Stimulated activated CD4-positive, alpha-beta T cell treated with anti-CD3 and anti-CD28 coated beads, Interleukin-1b, Interleukin-23, amount 100 ng/mL, for 4 hours (primary cell): Measurements from ENCODE around the gene PRKN.

ENCODE experiments used
- DNase-seq, 2 donors: peaks; one replicate each; pipeline ENCODE4 v3.0.0-alpha.2; 2020; ENCODE audit warnings: low read depth in 2 of 2

The PRKN gene

DNA sequence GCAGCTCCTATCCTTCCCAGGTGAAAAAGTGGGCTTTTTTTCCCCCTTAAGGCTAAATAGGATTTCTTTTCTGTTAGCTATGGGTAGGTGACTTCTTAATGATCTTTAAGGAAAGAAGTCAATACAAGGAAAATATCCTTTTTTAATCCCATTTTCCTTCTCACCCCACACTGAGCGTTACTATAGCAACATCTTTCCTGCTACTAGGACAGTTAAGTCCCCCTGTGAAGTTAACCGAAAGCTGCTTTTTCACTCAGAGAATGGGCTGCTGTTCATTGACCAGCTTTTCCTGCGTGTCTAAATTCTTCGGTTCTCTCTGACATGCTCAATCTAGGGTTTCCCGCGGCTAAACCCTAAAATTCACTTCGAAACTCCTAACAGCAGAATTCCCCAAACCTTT is 1280.6 kb downstream of the PRKN start:
- DNase-seq: no peak

DNA sequence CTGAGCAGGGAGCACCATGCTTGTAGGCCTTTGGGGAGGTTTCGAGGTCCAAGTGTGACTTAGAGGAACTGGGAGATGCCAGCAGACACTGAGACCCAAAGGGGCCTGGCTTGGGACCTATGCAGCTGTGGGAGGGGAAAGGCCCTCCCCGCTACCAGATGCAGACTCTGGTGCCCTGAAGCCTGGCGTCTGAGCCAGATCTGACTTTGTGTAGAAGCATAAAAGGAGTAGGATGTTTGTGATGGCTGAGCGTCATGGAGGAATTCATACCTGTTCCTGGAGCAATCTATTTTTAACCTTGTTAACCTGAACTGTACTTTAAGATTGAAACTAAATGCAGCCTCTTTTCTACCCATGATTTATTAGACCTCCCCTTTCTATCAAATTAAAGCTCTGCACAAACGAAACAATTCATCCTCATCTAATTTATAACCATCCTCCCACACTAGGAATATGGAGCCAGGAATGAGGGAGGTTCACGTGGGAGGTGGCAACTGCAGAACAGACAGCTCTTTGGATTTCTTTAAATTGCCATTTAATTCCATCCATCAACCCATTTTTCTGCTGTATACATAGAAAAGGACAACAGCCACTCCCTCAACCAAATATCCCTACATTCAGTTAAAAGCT is 1281.2 kb downstream of the PRKN start:
- no peak for DNase-seq

DNA sequence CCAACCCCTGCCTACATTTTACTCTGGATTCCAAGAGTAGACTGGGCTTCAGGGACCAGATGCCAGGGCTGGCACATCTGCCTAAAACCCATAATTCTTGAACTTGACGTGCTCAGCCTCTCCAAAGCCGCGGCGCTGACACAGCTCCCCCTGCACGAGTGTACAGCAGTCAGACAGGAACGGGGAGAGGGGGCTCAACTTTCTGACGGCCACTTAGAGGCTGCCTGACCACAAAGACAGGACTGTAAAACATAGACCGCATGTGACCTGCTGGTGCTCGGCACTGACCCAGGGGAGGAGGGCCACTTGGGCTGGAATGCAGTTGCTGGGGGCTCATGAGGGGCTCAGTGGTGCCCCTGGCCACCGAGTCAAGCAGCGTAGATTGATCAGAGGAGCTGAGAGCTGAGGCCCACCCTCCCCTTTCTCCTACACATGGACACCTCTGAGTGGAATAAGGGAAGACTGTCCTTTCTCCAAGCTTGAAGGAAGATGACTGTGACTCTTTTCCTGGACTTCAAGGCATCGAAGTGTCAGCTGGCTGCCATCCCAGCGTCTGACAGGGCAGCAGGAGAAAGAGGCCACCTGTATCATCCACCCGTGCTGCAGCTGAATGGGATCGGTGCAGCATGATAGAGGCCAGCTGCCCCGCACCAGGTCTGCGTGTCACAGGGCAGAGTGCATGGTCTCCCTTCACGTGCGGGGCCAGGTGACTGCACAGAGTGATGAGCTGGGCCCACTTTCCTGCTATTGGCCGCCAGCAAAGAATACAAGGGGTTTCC is 1282.4 kb downstream of the PRKN start:
- DNase-seq: no peak

DNA sequence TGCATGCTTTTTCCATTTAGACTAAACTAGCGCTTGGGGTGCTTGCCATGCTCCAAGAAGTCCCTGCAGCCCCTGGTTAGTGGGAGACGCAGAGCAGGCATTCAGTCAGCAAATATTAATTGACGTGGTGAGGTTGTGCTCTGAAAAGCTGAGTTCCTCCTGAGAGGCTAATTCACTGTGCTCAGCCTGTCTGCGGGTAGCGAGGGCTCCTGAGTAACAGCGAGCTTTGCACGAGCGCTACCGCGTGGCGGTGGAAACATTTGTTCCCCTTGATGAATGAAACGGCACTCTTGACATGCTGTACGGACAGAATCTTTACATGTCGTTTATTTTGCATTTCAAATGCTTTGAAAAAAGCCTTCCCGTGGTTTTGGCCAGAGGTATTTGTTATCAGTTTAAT is 1283.1 kb downstream of the PRKN start:
- DNase-seq: no peak

DNA sequence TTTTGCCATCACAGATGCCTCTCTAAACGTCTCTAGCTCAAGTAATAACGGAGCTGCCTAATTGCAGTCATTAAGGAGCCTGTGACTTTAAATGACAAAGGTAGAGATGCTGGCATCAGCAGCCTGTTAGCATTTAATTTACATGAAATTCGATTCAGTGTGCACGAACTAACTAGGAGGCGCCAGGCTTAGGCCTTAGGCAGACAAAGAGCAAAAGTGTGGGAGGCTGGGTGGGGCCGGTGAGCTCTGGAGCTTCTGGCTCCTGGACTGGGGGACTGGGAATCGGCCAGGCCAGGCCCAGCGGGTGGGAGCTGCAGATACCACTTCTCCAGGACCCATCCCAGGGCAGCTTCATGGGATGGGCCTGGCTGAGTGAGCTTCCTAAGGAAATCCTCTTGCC is 1283.7 kb downstream of the PRKN start:
- DNase-seq: no peak

DNA sequence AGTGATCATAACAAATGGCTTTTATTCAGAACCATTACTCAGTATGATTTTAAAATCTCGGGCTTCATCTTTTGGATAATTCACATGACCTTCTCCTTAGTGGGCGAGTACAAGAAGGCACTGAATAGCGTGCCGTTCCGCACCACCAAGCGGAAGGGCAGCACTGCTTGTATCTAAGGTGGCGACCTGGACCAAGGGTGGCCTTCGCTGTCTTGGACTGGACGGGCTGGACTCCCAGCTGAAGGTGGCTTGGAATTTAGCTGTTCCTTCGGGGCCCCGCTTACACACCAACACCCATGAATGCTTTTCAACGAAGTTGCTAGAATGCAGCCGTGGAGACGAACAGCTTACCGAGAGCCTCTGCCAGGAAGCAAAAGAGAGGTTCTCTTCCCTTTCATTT is 1285.1 kb downstream of the PRKN start:
- no peak for DNase-seq

DNA sequence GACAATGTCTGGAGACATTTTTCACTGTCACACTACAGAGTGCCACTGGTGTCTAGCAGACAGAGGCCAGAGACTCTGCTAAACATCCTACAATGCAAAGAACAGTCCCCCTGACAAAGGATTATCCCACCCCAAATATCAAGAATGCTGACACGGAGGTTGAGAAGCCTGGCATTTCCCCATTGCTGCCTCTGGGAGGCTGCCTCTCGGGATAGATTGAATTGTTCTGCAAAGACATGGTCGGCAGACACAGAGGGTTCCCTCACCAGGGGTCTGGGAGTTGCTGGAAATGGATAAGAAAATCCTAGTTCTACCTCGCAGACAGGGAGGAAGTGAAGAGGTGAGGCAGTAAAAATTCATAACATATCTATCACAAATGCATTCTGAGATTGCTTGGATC is 1287.3 kb downstream of the PRKN start:
- no peak for DNase-seq

DNA sequence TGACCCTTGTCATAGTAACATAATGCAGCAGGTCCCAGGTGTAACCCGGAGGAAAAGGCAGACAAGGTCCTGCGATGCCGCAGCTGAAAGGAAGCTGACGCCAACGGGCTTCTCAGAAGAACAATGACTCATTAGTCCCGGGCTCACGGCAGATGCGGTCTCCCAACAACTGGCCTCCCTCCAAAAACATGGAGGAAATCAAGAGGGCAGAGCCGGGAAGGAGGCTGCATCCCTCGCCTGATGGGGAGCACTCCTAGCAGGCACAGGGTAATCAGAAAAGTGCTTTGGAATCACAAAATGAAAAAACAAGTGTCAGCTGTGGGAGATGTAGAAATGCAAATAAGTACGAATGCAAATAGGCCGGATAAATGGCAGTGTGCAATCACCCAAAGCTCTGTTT is 1288.5 kb downstream of the PRKN start:
- DNase-seq: no peak

DNA sequence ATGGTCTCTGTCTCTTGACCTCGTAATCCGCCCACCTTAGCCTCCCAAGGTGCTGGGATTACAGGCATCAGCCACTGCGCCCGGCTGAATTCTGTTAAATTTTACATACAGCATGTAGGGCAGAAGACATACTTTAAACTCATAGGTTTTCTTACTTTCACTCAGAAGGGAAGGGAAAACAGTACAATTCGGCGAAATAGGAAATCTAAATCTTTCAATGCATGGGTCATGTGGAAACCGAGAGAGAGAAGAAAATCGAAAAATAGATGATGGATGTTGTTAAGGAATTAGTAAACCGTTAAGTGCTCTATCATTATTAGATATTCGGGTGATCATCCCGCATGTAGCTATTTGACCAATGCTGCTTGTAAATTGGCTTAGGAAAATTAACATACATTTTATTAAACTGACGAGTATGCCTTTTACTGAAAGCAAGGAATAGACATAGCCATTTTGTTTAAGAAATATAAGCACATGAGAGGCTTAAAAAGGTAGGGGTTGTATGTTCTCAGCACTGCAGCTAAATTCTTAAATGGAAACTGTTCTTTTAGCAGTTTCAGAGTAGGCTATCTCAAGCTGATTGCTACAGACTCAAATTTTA is 1289.0 kb downstream of the PRKN start:
- no peak for DNase-seq

DNA sequence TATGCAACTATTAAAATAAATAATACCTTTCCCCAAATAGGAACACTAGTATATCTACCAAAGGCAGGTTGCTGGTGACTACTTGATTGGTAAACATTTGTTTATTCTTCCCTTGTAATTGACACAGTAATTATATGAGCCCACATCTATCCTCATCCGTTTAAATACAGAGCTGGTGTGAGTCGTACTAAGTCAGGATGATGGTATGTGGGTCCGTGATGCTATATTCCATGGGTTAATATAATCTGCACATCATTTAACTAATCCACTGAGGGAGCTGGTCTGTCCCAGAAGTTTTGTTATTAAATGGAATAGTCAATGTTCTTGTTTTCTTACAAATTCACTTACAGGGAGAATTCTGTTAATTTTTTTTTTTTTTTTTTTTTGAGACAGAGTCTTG is 1289.7 kb downstream of the PRKN start:
- DNase-seq: no peak

DNA sequence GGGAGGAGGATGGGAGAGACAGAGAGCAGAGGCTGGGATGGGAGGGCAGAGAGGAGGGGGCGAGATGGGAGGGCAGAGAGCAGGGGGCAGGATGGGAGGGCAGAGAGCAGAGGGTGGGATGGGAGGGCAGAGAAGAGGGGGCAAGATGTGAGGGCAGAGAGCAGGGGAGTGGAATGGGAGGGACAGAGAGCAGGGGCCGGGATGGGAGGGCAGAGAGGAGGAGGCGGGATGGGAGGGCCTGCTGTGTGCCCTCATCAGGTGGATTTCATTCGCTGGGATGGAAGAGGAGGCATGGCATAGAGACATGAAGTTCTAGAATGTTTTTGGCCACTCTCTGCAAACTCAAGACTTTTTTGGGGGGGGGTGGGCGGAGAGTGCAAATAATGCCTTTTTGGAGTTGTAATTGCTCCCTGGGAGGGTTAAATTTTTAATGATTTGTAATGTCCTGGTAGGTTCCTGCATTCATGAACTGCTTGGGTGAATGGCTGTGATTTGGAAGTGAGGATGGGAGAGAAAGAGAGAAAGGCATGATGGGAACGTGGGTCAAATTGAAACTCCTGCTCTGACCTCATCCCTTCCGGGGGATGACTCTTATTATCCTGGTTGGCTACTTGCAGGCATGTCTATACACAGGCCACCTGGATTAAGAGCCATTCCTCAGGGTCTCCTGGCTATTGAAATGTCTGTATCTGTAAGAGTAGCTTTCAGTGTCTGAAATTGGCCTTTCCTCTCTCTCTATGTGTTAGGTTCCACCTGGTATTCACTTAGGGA is 1291.3 kb downstream of the PRKN start:
- no peak for DNase-seq

DNA sequence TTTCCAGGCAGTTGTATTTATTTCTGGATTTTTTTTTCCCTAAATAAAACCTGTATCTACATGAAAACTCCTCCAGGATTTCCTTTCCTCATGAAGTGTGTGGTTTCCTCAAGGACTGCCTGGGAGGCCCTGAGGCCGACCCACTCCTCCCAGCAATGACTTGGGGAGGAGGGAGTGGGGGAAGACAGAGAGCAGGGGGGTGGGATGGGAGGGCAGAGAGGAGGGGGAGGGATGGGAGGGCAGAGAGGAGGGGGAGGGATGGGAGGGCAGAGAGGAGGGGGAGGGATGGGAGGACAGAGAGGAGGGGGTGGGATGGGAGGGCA is 1291.9 kb downstream of the PRKN start:
- DNase-seq: no peak

DNA sequence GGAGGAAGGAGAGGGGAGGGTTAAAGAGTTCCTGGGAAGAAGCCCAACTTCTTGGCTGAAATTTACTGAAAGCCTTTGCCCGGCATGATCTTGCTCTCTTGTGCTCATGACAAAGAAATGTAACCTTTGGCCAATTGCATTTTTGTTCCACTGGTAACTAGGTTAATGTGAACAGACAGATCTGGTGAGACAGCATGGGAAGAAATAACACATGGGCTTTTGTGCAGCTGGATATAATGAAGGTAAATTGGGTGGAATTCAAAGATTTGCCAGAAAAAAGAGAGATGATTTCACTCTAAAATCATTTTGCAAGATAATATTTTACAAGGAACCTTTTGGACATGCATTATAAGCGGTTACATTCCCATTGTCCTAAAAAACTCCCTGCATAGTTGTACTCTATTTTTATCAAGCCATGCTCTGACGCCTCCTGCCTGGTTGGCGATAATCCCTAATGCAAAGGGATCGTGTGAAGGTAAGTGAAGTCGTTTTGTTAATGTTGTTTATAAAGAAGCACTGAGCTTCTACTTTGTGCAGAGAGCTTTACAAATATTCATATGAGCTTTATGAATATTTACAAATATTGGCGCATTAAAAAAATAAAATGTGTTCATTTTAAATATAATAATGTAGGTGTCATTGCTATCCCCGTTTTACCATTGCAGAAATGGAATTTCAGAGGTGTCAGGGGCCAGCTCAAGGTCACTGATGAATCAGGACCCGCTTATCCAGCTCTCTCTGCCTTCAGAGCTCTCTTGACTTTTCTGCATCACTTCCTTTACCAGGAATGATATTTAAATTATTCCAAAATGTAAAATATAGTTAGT is 1292.4 kb downstream of the PRKN start:
- DNase-seq: no peak

DNA sequence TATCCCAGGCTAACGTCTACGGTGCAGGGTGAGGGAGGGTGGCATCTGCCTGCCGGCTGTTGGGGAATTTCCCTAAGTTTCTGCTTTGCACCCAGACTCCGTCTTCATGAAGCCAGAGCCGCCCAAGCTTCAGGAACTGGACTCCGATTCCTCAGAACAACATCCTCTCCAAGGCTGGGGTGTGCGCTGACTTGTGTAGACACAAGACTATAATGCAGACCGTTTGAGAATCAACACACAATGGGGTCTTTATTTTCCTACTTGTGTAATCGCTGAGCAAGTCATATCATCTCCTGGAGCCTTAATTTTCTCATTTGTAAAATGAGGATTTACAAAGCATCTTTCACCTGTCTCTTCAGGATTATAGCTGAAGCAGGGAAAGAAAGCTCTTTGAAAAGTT is 1293.2 kb downstream of the PRKN start:
- DNase-seq: no peak

DNA sequence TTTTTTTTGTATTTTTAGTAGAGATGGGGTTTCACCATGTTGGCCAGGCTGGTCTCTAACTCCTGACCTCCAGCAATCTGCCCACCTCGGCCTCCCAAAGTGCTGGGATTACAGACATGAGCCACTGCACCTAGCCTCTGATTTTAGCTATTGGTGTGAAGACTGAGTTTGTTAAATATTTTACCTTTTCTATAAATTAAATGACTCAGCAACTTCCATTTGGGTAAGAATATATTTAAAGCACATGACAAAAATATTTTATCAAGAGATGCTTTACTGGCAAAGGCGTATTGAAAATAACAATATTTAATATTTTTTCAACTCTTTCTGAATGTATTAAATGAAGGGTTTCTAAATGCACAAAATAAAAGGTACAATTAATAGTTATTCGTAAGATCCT is 1295.0 kb downstream of the PRKN start:
- DNase-seq: no peak

DNA sequence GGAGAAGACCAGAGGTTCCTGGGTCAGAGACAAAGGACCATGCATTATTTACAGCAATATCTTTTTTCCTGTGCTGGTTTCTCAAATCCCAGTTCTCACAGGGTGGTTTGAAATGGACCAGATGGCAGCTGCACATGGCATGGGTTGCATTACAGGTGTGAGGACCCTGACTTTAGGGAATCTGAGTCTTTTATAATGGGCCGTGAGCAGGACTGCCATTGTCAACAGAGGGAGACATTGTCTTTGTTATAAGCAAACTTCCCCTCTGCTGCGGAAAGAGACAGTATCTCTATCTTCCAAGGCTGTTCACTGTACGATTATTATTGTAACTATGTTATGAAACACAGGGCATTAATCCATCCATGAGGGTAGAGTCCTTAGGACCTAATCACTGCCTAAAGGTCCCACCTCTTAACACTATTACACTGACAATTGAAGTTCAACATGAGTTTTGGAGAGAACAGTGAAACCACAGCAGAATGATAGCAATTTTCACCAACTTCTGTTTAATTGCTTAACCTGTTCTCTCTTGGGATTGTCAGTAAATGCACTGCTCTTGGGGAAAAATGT is 1297.6 kb downstream of the PRKN start:
- no peak for DNase-seq

DNA sequence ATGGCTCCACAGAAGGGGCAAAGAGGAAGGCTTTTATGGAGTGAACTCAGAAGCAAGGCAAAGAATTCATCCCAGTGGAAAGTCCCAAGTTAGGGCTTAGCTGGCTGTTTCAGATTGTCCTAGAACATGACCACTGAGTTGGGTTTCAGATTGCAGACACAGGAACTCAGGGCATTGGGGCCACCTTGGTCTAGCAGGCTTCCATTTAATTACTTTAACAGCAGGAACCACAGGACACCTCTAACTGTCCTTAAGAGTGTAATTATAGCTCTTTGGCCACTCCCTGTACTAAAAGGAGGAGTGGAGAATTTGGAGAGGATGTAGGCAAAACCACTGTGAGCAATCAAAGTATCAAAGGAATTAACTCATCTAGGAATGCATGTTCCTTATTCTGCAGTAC is 1303.1 kb downstream of the PRKN start:
- no peak for DNase-seq

DNA sequence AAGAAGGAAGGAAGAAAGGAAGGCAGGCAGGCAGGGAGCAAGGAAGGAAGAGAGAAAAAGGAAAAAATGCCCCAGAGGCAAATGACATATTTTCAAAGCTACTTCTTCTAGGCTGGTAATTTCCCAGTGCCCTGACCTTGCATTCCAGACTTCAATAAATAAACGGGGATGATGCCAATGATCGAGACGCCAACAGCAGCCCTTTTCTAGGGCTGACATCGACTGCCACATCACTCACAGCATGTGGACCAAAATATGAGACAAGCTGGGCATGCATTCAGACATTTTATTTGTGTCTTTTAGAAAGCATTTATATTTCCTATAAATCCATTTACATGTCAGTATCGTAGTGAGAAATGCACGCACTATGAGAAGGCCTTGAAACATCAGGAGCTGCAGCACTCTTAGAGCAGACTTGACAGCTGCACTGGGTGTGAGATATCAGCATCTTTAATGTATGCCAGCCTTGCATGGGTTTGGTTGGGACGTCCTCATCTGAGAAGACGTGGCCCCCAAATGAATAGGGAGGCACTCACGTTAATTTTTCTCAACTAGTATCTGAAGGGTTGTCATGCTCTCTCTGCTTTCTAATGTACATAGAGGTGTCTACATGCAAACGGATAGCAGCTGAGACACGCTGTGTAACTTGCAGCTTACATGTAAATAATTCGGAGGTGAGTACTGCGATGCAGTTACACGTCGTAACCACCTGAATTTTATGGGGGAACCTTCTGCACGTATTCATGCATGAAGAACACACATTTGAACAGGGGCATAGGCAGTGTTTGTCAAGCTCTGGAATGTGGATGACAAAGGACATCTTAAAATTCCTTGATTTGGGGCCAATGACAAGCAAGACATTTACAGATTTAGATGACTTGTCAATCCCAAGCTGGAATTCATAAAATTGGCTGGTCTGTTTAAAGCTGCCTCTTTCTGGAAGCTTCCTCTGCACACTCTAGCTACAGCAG is 1304.6 kb downstream of the PRKN start:
- no peak for DNase-seq

DNA sequence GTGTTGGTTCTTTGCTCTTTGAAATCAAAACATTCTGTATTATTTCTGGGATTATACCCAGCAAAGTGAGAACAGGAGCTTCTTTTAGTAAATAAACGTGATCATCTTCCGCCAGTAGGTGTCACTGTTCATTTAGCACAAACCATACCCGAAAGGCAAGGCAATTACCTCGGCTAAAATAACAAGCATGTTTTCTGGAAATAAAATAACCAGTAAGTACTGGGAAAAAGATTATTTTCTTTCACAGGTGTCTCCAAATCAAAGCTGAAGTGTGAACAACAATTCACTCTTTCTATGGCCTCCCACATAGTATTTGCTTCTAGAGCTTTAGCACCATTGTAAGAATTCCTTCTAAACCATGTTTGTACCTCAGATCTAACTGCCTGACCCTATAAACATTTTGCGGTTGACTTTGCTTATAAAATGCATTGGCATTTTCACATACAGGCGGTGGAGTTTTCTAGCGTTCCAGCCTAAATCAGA is 1309.1 kb downstream of the PRKN start:
- DNase-seq: peak in 1 of 2 donors; percentile 16
